Aorta (tissue), 5 donors: ENCODE measurements around the gene SYNGR1. TPM values are rescaled to one million over a fixed set of nuclear protein-coding genes. Genes with fewer than 3 reads are reported as not detected.
"Not testable (repeated sequence)": the region's sequence is repeated elsewhere in the genome, so short reads cannot be mapped to it uniquely, and the experiment has no call there.

ENCODE experiments used
- ATAC-seq: fragments of 200-7000 bp; cut with Tn5 transposase; one replicate; pipeline ENCODE4 v1.9.1; 2022; ENCODE audit warnings: moderate library complexity; ENCODE audit not compliant: low FRiP score
- DNase-seq, 2 donors: peaks; one replicate each; pipeline ENCODE4 v3.0.0-alpha.2; 2020
- H3K27ac ChIP-seq, 2 donors: one replicate each; pipeline ENCODE4 v1.5.1; 2013; ENCODE audit warnings: low read length in 2 of 2, mild to moderate bottlenecking in 2 of 2, moderate library complexity in 2 of 2, control low read depth in 1 of 2, inconsistent platforms in 1 of 2, low read depth in 1 of 2
- H3K27me3 ChIP-seq, 2 donors: one replicate each; pipeline ENCODE4 v1.6.1; 2013; ENCODE audit warnings: control low read depth in 1 of 2, low read length in 1 of 2, mild to moderate bottlenecking in 1 of 2, moderate library complexity in 1 of 2; ENCODE audit not compliant: insufficient read depth in 2 of 2, control insufficient read depth in 1 of 2
- H3K36me3 ChIP-seq, 2 donors: one replicate each; pipeline ENCODE4 v1.6.1; 2013; ENCODE audit warnings: control low read depth in 1 of 2, low read length in 1 of 2, mild to moderate bottlenecking in 1 of 2; ENCODE audit not compliant: insufficient read depth in 2 of 2, control insufficient read depth in 1 of 2
- H3K4me1 ChIP-seq, 2 donors: one replicate each; pipeline ENCODE4 v1.6.1; 2013; ENCODE audit warnings: low read length in 2 of 2, control low read depth in 1 of 2, mild to moderate bottlenecking in 1 of 2, moderate library complexity in 1 of 2; ENCODE audit not compliant: insufficient read depth in 2 of 2, control insufficient read depth in 1 of 2
- H3K4me3 ChIP-seq, 2 donors: one replicate each; pipeline ENCODE4 v1.5.1; 2013; ENCODE audit warnings: low read length in 2 of 2, control low read depth in 1 of 2, mild to moderate bottlenecking in 1 of 2
- H3K9me3 ChIP-seq: one replicate; pipeline ENCODE4 v1.6.1; 2013; ENCODE audit warnings: mild to moderate bottlenecking, low read length; ENCODE audit not compliant: control insufficient read depth
- WGBS, 2 donors: extraction: QIAGEN DNeasy Blood & Tissue Kit; methylation state at CpG; one replicate each; pipeline ENCODE4 v1.1.7; 2013; 5-methylcytosine and 5-hydroxymethylcytosine counted together
- intact Hi-C, 2 donors: fragments of 100-400 bp; cut with DNase I; formaldehyde crosslinking; loops; one replicate each; pipeline versions ENCODE4 v1.14.2 to v1.15.0; 2022
- polyA plus RNA-seq, 2 donors: library from polyadenylated mRNA; stranded (reverse); fragments of 200-250 nt; gene quantifications; one replicate each; pipeline ENCODE4 v1.2.3, GENCODE V29; 2013
- total RNA-seq, 2 donors: library from RNA; stranded (reverse); fragmentation: NEBNext Ultra II Directional; extraction: Animal tissue kit (Norgen Biotek cat#: 25700); gene quantifications; one replicate each; pipeline ENCODE4 v1.2.1, GENCODE V29; 2021
- donor health status: healthy with polysubstance abuse.
- donor health status: Bipolar disorder and iron deficiency.
- donor health status: DM: no; HTN: no; CAD: no.
- donor health status: DM: no; HTN: no; CAD: no.
- donor health status: DM: yes; HTN: yes; CAD: no.

The SYNGR1 gene
- total and polyA plus RNA-seq, 4 donors, result 5.1 to 26.7 (median 17.0) TPM

- intact Hi-C loops, H3K27me3 ChIP-seq, H3K36me3 ChIP-seq, H3K4me1 ChIP-seq, H3K9me3 ChIP-seq, H3K4me3 ChIP-seq, ATAC-seq: not testable (repeated sequence)
- DNase-seq, result peak in 1 of 2 donors; percentile 57
- 89 to 92% methylated on average over 23 to 24 of the region's 24 CpGs for WGBS, 2 donors
- peak overlapping the region in 1 of 2 donors; percentile 43 for H3K27ac ChIP-seq
Observed at GRCh38 chr22:39320616-39321029, 29.2 kb upstream of the SYNGR1 start.

GRCh38 chr22:39325392-39325932, 24.3 kb upstream of the SYNGR1 start:
- 57 to 77% methylated on average over 2 of the region's 2 CpGs for WGBS, 2 donors
- H3K27me3 ChIP-seq, result no peaks in the 10 kb centered on the region
- intact Hi-C loops, result no loop called here

GRCh38 chr22:39327995-39328754, 21.6 kb upstream of the SYNGR1 start:
- Histone ChIP-seq H3K36me3 (no peaks in the 10 kb centered on the region), H3K9me3 (no peaks in the 10 kb centered on the region), H3K27me3 (no peaks in the 10 kb centered on the region), H3K4me1 (no peaks in the 10 kb centered on the region), H3K4me3 (no peak overlapping the region), H3K27ac (no peak overlapping the region)
- WGBS, 2 donors, result 87 to 93% methylated on average over 18 of the region's 18 CpGs
- intact Hi-C loops, result no loop called here
- peak; percentile 29 for ATAC-seq
- no peak for DNase-seq

More at GRCh38 chr22:39325392-39325932, 24.3 kb upstream of the SYNGR1 start:
- no peaks in the 10 kb centered on the region for H3K9me3 ChIP-seq
- H3K36me3 ChIP-seq, result no peaks in the 10 kb centered on the region
- H3K4me3 ChIP-seq, result no peak overlapping the region
- no peaks in the 10 kb centered on the region for H3K4me1 ChIP-seq
- no peak overlapping the region for H3K27ac ChIP-seq
- no peak for ATAC-seq
- no peak for DNase-seq

- DNase-seq, H3K27ac ChIP-seq, H3K36me3 ChIP-seq, H3K27me3 ChIP-seq, H3K4me1 ChIP-seq, H3K9me3 ChIP-seq, H3K4me3 ChIP-seq, ATAC-seq, intact Hi-C loops: not testable (repeated sequence)
- 92 to 100% methylated on average over 1 of the region's 1 CpG for WGBS, 2 donors
Observed at GRCh38 chr22:39330553-39330952, 19.2 kb upstream of the SYNGR1 start.

GRCh38 chr22:39332441-39333064, 17.2 kb upstream of the SYNGR1 start:
- no peak for ATAC-seq
- 73 to 77% methylated on average over 5 of the region's 5 CpGs for WGBS, 2 donors

GRCh38 chr22:39336411-39336810, 13.4 kb upstream of the SYNGR1 start:
- no peak for DNase-seq
- H3K36me3 ChIP-seq, result no peaks in the 10 kb centered on the region
- no peaks in the 10 kb centered on the region for H3K9me3 ChIP-seq
- 87% methylated on average over 5 of the region's 5 CpGs for WGBS, 2 donors
- no peak overlapping the region for H3K4me3 ChIP-seq
- no peak overlapping the region for H3K27ac ChIP-seq
- intact Hi-C loops, result no loop called here
- H3K4me1 ChIP-seq, result no peaks in the 10 kb centered on the region
- ATAC-seq, result no peak
- no peaks in the 10 kb centered on the region for H3K27me3 ChIP-seq

More at GRCh38 chr22:39332441-39333064, 17.2 kb upstream of the SYNGR1 start:
- Histone ChIP-seq H3K27ac (no peak overlapping the region), H3K4me1 (no peaks in the 10 kb centered on the region), H3K36me3 (no peaks in the 10 kb centered on the region), H3K4me3 (no peak overlapping the region), H3K9me3 (no peaks in the 10 kb centered on the region), H3K27me3 (no peaks in the 10 kb centered on the region)
- intact Hi-C loops, result no loop called here
- DNase-seq, result no peak

- not testable (repeated sequence) for H3K27me3 ChIP-seq, H3K27ac ChIP-seq, H3K9me3 ChIP-seq, H3K36me3 ChIP-seq, H3K4me1 ChIP-seq, H3K4me3 ChIP-seq, DNase-seq, ATAC-seq
- intact Hi-C loops, result loop anchor here in 1 of 2 donors (5.0 kb wide), 1 partner anchor 173 kb away; no protein-coding TSS in a partner anchor
- 34 to 45% methylated on average over 7 of the region's 7 CpGs for whole genome bisulfite sequencing, 2 donors
Observed at GRCh38 chr22:39339775-39340174, 10.0 kb upstream of the SYNGR1 start.

GRCh38 chr22:39341179-39341578, 8.6 kb upstream of the SYNGR1 start:
- Histone ChIP-seq H3K27me3 (no peaks in the 10 kb centered on the region), H3K4me1 (no peaks in the 10 kb centered on the region), H3K9me3 (no peaks in the 10 kb centered on the region), H3K36me3 (no peaks in the 10 kb centered on the region), H3K27ac (no peak overlapping the region), H3K4me3 (no peak overlapping the region)
- intact Hi-C loops, result loop anchor here in 1 of 2 donors (5.0 kb wide), 1 partner anchor 171 kb away; no protein-coding TSS in a partner anchor
- DNase-seq (no peak), ATAC-seq (no peak)
- 77% methylated on average over 3 of the region's 3 CpGs for WGBS, 2 donors
